CD4-positive, alpha-beta T cell treated with Interleukin-15 for 1 hour (primary cell): ENCODE results near the gene TNFAIP8L2.

ENCODE experiments used
- DNase-seq: peaks from one replicate; pipeline ENCODE4 v3.0.0-alpha.2; 2020

The TNFAIP8L2 gene

GRCh38 chr1:151156515-151156819, at the start of gene TNFAIP8L2:
TSS of gene TNFAIP8L2 (plus strand) at chr1:151156649. CDS start at chr1:151158698, 2,049 bp downstream.
- DNase-seq: peak; percentile 66

GRCh38 chr1:151106894-151107293, 49.6 kb upstream of the TNFAIP8L2 start:
- DNase-seq: no peak

GRCh38 chr1:151108331-151108730, 48.1 kb upstream of the TNFAIP8L2 start:
- no peak for DNase-seq

- DNase-seq: no peak
These were observed 42.6 kb upstream of the TNFAIP8L2 start for GRCh38 chr1:151113877-151114276.

GRCh38 chr1:151124763-151125403, 31.6 kb upstream of the TNFAIP8L2 start:
- DNase-seq: no peak

GRCh38 chr1:151128800-151129199, 27.6 kb upstream of the TNFAIP8L2 start:
- DNase-seq: no peak

GRCh38 chr1:151130987-151131586, 25.4 kb upstream of the TNFAIP8L2 start:
- peak; percentile 86 for DNase-seq

GRCh38 chr1:151131701-151132334, 24.6 kb upstream of the TNFAIP8L2 start:
- DNase-seq: no peak

GRCh38 chr1:151132335-151133017, 24.0 kb upstream of the TNFAIP8L2 start:
- no peak for DNase-seq

GRCh38 chr1:151133018-151133806, 23.2 kb upstream of the TNFAIP8L2 start:
- DNase-seq: no peak

GRCh38 chr1:151134396-151134795, 22.1 kb upstream of the TNFAIP8L2 start:
- no peak for DNase-seq

GRCh38 chr1:151134991-151135390, 21.5 kb upstream of the TNFAIP8L2 start:
- DNase-seq: no peak

GRCh38 chr1:151135433-151136385, 20.7 kb upstream of the TNFAIP8L2 start:
- DNase-seq: no peak

GRCh38 chr1:151137789-151138188, 18.7 kb upstream of the TNFAIP8L2 start:
- no peak for DNase-seq

- no peak for DNase-seq
These were observed 13.9 kb upstream of the TNFAIP8L2 start for GRCh38 chr1:151142411-151143056.

- DNase-seq: no peak
These were observed 13.4 kb upstream of the TNFAIP8L2 start for GRCh38 chr1:151143057-151143435.

GRCh38 chr1:151143986-151144385, 12.5 kb upstream of the TNFAIP8L2 start:
- DNase-seq: no peak

GRCh38 chr1:151144474-151145303, 11.8 kb upstream of the TNFAIP8L2 start:
- DNase-seq: no peak

GRCh38 chr1:151145304-151146071, 11.0 kb upstream of the TNFAIP8L2 start:
- no peak for DNase-seq

- DNase-seq: no peak
These were observed 10.4 kb upstream of the TNFAIP8L2 start for GRCh38 chr1:151146072-151146411.
